SKM-1 treated with dmso at 0.1 percent for 144 hours (cell line): ENCODE results near the gene PSMA6.
"Not testable (repeated sequence)": the region's sequence is repeated elsewhere in the genome, so short reads cannot be mapped to it uniquely, and the experiment has no call there.

Source experiments
- DNase-seq: peaks from one replicate; lab custom pipeline; 2025; ENCODE audit not compliant: unreplicated experiment; lab: John Stamatoyannopoulos, UW

Gene PSMA6

GRCh38 chr14:35284506-35284905 is 7.7 kb upstream of the PSMA6 start:
- DNase-seq, result no peak

GRCh38 chr14:35285168-35286002 is 6.8 kb upstream of the PSMA6 start:
- peak; percentile 87 for DNase-seq

GRCh38 chr14:35286003-35286600 is 6.1 kb upstream of the PSMA6 start:
- no peak for DNase-seq

- DNase-seq, result peak; percentile 32
These were observed 5.5 kb upstream of the PSMA6 start for GRCh38 chr14:35286707-35287106.

- DNase-seq, result no peak
These were observed 4.7 kb upstream of the PSMA6 start for GRCh38 chr14:35287431-35288013.

- no peak for DNase-seq
These were observed 2.6 kb upstream of the PSMA6 start for GRCh38 chr14:35289623-35290022.

- no peak for DNase-seq
These were observed 784 bp downstream of the PSMA6 start for GRCh38 chr14:35292770-35293561.

- no peak for DNase-seq
These were observed 3.6 kb downstream of the PSMA6 start for GRCh38 chr14:35295845-35296161.

GRCh38 chr14:35296545-35296944 is 4.4 kb downstream of the PSMA6 start:
- no peak for DNase-seq

GRCh38 chr14:35297706-35298105 is 5.5 kb downstream of the PSMA6 start:
- no peak for DNase-seq

GRCh38 chr14:35298351-35298750 is 6.2 kb downstream of the PSMA6 start:
- no peak for DNase-seq

- no peak for DNase-seq
These were observed 7.5 kb downstream of the PSMA6 start for GRCh38 chr14:35299708-35300107.

- DNase-seq, result no peak
These were observed 8.0 kb downstream of the PSMA6 start for GRCh38 chr14:35300228-35300627.

GRCh38 chr14:35301334-35301733 is 9.2 kb downstream of the PSMA6 start:
- not testable (repeated sequence) for DNase-seq

- DNase-seq, result no peak
These were observed 9.8 kb downstream of the PSMA6 start for GRCh38 chr14:35301735-35302528.

GRCh38 chr14:35303149-35303935 is 11.2 kb downstream of the PSMA6 start:
- no peak for DNase-seq

GRCh38 chr14:35304812-35305462 is 12.8 kb downstream of the PSMA6 start:
- DNase-seq, result no peak

GRCh38 chr14:35305633-35306032 is 13.5 kb downstream of the PSMA6 start:
- DNase-seq, result no peak

GRCh38 chr14:35306114-35306513 is 13.9 kb downstream of the PSMA6 start:
- DNase-seq, result no peak

GRCh38 chr14:35317820-35318219 is 25.6 kb downstream of the PSMA6 start:
- DNase-seq, result no peak
